HG03280 (cell line): ENCODE data around the gene GHRH.

Source experiments
- ATAC-seq: cut with Tn5 transposase; IDR thresholded peaks from one replicate; pipeline ENCODE4 v1.9.1; 2021; ENCODE audit warnings: mild to moderate bottlenecking, moderate library complexity; ENCODE audit not compliant: unreplicated experiment

The GHRH gene

DNA sequence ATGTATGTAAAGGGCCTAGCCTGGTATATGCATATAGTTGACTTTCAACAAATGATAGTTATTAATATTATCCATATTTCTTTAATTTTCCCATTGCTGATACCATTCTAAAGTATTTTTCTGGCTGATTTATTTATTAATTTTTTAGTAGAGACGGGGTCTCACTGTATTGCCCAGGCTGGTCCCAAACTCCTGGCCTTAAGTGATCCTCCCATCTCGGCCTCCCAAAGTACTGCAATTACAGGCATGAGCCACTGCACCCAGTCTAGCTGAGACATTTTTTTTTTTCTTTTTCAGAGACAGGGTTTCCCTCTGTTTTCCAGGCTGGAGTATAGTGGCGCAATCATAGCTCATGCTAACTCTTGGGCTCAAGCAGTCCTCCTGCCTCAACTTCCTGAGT lies 52.4 kb downstream of the GHRH start:
- ATAC-seq, result no peak

DNA sequence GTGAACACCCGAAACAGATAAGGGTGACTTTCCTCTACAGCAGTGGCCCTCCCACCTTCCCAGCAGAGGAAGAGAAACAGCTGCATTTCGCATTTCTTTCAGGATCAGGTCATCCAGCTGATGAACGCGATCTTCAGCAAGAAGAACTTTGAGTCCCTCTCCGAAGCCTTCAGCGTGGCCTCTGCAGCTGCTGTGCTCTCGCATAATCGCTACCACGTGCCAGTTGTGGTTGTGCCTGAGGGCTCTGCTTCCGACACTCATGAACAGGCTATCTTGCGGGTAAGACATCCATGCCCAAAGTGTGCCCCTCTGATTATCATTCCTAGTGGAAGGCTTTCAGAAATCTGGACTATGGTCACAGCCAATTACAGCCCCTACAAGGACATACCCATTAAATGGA lies 54.4 kb downstream of the GHRH start:
- ATAC-seq, result no peak

DNA sequence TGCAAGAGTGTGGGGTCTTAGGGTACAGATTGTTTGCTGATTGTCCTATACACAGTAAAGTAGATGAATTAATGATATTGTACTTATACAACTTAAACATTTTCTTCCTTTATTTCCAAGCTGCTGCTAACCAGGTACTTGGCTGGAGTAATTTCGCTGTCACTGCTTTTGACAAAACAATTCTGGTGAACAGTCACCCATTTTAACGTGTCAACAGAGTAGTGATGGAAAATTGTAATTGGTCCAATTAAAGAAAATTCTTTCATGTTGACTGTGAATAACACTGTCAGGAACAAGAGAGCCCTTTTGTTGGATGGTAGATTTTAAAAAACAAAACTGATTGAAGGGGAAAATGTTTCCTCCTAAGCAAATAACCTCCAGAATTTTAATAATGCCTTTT lies 55.8 kb downstream of the GHRH start:
- no peak for ATAC-seq

DNA sequence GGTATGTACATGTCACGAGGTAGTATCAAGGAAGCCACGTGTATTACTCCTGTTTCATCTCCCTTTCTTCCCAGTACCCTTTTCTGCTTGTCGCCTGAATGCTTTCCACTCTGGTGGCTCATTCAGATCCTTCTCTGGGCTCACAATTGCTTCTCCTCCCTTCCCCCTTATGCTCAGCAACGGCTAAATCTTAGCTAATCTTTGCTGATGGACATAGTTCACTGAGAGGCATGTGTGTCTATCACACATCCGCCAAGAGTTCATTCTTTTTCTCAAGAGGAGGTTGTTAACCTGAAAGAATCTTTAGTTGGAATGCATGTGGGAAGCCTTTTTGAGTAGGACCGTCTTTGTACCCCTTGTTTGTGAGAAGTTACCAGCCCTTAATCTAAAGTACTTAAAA lies 56.5 kb downstream of the GHRH start:
- ATAC-seq, result no peak

DNA sequence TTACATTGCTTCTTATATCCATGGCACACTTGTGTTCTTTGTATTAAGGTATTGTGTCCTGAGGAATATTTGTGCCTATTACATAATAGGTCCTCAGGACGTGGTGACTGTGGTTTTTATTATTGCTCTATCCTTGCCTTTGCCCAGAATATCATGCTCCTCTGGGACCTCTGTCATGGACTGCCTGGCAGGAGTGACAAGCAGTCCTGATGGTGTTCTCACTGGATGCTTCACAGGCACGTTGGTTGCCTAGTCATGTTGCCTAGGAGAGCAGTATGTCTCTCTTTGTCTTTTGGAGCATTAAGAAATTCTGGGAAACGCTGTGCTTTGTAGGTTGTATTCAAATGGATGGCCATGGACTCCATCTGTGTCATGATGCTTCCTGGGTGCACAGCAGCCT lies 57.6 kb downstream of the GHRH start:
- no peak for ATAC-seq

DNA sequence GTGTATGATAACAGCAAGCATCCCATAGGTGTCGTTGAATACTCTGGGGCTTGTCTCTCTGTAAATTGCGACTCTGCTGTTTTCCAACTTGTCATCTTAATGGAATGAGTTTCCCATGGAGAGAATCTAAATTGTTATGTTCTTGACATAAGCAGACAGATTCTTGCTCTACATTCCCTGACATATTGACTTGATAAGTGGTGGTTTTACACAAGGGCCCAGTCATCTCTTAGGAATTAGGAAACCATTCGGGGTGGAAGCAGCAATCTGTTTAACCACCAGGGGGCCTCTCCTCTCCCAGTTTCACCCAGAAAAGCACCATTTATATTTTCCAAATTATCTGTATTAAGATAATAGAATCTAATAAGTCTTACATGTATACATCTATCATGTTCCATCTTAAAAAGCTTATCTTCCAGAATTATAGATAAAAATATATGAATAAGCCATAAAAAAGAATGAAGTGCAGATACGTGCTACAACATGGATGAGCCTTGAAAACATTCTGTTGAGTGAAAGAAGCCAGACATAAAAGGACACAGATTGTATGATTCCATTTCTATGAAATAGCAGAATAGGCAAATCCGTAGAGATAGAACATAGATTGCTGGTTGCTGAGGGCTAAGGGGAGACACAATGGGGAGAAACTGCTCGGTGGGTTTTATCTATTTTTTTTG lies 59.2 kb downstream of the GHRH start:
- no peak for ATAC-seq

DNA sequence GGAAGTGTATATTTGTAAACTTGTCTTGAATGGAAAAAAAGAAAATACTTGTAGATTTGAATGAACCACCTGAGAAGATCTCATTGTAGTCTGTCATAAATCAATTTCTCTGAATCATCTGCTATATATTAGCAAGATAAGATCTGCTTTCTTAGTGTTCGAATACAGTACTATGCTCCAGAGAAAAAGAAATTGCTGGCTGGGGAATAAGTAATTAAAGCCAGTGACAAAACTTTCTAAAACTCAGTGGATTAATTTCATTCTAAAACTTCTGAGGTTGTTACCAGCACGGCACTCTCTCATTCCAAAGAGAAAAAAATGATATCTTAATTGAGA lies 59.8 kb downstream of the GHRH start:
- ATAC-seq, result no peak
